Left cardiac atrium (tissue), 4 donors: ENCODE results near the gene RPS6KA3. TPM values are rescaled to one million over a fixed set of nuclear protein-coding genes. Genes with fewer than 3 reads are reported as not detected.
"Not testable (repeated sequence)": the region's sequence is repeated elsewhere in the genome, so short reads cannot be mapped to it uniquely, and the experiment has no call there.

Experiments
- ATAC-seq, 2 donors: fragments of 200-7000 bp; cut with Tn5 transposase; one replicate each; pipeline ENCODE4 v1.9.1; 2020; ENCODE audit warnings: mild to moderate bottlenecking in 2 of 2, moderate library complexity in 2 of 2
- DNase-seq: peaks from one replicate; pipeline ENCODE4 v3.0.0-alpha.2; 2020
- intact Hi-C, 2 donors: fragments of 100-400 bp; cut with DNase I; formaldehyde crosslinking; loops; one replicate each; pipeline versions ENCODE4 v1.14.1 to v1.15.1; 2022 to 2023
- total RNA-seq, 2 donors: library from RNA; stranded (reverse); fragmentation: NEBNext Ultra II Directional; extraction: Animal tissue kit (Norgen Biotek cat#: 25700); gene quantifications; one replicate each; pipeline ENCODE4 v1.2.1, GENCODE V29; 2021
- donor health status: DM: no; HTN: yes; CAD: no.
- donor health status: DM: no; HTN: yes; CAD: no; lungs with severe emphysema.
- donor health status: DM: yes; HTN: yes; CAD: no.
- donor health status: Dilated cardiomyopathy.

Gene RPS6KA3
- total RNA-seq, 2 donors from 2014 or later, result 31.0 to 36.3 TPM

DNA sequence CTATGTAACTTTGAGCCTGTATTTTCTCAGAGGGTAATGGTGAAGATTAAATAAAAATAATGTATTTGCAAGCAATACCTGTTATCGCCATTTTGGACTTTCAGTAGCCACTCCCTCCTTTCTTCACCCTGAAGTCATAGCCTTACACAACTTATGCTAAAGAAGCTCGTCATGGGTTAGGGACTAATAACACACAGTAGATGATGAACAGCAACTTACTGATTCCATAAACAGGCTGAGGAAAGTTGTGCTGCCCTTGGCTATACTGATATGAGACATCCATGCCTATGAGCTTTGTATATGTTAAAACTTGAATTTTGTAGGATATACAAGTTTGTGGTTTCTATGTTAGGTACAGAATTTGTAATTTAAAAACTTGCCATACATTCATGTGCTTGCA lies 93.4 kb downstream of the RPS6KA3 start:
- no peak for ATAC-seq
- no peak for DNase-seq
- intact Hi-C loops, result no loop called here

GRCh38 chrX:20171887-20172286 lies 94.8 kb downstream of the RPS6KA3 start:
- ATAC-seq (no peak), DNase-seq (no peak)
- intact Hi-C loops, result no loop called here

GRCh38 chrX:20162516-20162915 lies 104.2 kb downstream of the RPS6KA3 start:
- DNase-seq, ATAC-seq, intact Hi-C loops: not testable (repeated sequence)

GRCh38 chrX:20159797-20160385 lies 106.8 kb downstream of the RPS6KA3 start:
- DNase-seq (no peak), ATAC-seq (no peak)
- intact Hi-C loops, result no loop called here

- no peak for DNase-seq
- intact Hi-C loops, result no loop called here
- no peak for ATAC-seq
Measured at GRCh38 chrX:20151689-20152088, 115.0 kb downstream of the RPS6KA3 start.

DNA sequence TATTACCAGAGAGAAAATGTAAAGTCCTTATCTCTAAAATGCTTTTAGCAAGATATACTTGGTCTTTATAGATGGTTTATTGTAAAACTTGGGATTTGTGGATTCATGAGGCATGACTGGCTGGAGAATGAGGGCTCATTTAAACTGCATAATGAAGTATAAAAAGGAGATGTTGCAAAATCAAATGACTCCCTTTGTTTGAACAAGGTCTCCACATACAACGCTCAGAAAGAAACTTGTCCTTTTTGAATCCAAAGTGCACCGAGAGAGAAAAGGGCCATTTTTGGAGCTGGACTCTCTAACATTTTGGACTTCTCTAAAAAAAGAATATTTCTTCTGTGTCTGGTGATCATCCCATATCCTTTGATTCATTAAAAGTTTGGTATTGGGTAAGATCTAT lies 117.4 kb downstream of the RPS6KA3 start:
- ATAC-seq (no peak), DNase-seq (no peak)
- intact Hi-C loops, result loop anchor here in 1 of 2 donors (10.0 kb wide), 1 partner anchor 115 kb away; the partner anchor contains the start of gene RPS6KA3

- intact Hi-C loops, result loop anchor here in 1 of 2 donors (10.0 kb wide), 1 partner anchor 117 kb away; the partner anchor contains the start of gene RPS6KA3
- no peak for ATAC-seq
- DNase-seq, result no peak
Measured at GRCh38 chrX:20147561-20147960, 119.1 kb downstream of the RPS6KA3 start.

- DNase-seq (no peak), ATAC-seq (no peak)
- intact Hi-C loops, result loop anchor here in 1 of 2 donors (10.0 kb wide), 1 partner anchor 120 kb away; the partner anchor contains the start of gene RPS6KA3
Measured at GRCh38 chrX:20144491-20144890, 122.2 kb downstream of the RPS6KA3 start.

GRCh38 chrX:20143561-20143960 lies 123.1 kb downstream of the RPS6KA3 start:
- ATAC-seq, result no peak
- intact Hi-C loops, result loop anchor here in 1 of 2 donors (10.0 kb wide), 1 partner anchor 121 kb away; the partner anchor contains the start of gene RPS6KA3
- no peak for DNase-seq

GRCh38 chrX:20143111-20143510 lies 123.6 kb downstream of the RPS6KA3 start:
- intact Hi-C loops, result loop anchor here in 1 of 2 donors (10.0 kb wide), 1 partner anchor 122 kb away; the partner anchor contains the start of gene RPS6KA3

GRCh38 chrX:20141281-20142220 lies 125.2 kb downstream of the RPS6KA3 start, which contains the start of gene EIF1AX:
Gene EIF1AX, minus strand, starts transcription at chrX:20141838. Its CDS starts 198 bp downstream, at chrX:20141640.
- intact Hi-C loops, result loop anchor here in 1 of 2 donors (10.0 kb wide), 1 partner anchor 123 kb away; the partner anchor contains the start of gene RPS6KA3
- ATAC-seq, result peak; percentile 100
- peak; percentile 99 for DNase-seq

More at GRCh38 chrX:20143111-20143510, 123.6 kb downstream of the RPS6KA3 start:
- DNase-seq, result no peak
- no peak for ATAC-seq

GRCh38 chrX:20140420-20140819 lies 126.3 kb downstream of the RPS6KA3 start:
- DNase-seq, result no peak
- intact Hi-C loops, result loop anchor here in 1 of 2 donors (10.0 kb wide), 1 partner anchor 124 kb away; the partner anchor contains the start of gene RPS6KA3
- no peak for ATAC-seq

DNA sequence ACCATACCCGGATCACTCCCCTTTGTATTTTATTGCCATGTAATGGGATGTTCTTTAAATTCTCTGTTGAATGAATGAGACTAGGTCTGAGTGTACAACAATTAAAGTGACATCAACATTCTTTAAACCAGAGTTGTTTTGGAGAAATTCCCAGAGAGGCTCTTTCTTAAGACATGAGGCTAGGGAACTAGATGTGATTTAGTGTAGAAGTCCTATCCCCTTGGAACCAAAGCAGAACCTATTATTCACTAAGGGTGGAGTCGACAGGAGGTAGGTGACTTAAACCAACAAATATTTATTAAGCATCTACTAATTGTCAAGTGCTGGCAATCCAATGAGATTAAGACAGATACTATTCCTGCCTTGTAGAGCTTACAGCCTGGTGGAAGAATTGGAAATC lies 126.7 kb downstream of the RPS6KA3 start:
- intact Hi-C loops, result loop anchor here in 1 of 2 donors (10.0 kb wide), 1 partner anchor 125 kb away; the partner anchor contains the start of gene RPS6KA3

GRCh38 chrX:20135944-20136343 lies 130.8 kb downstream of the RPS6KA3 start:
- no peak for ATAC-seq
- intact Hi-C loops, result no loop called here

More for the DNA sequence above, 126.7 kb downstream of the RPS6KA3 start:
- DNase-seq, result no peak
- ATAC-seq, result no peak

GRCh38 chrX:20132666-20133065 lies 134.0 kb downstream of the RPS6KA3 start:
- intact Hi-C loops, result no loop called here
- DNase-seq (no peak), ATAC-seq (no peak)

More at GRCh38 chrX:20135944-20136343, 130.8 kb downstream of the RPS6KA3 start:
- no peak for DNase-seq

- ATAC-seq, result no peak
- DNase-seq, result no peak
- intact Hi-C loops, result no loop called here
Measured at GRCh38 chrX:20130357-20130756, 136.4 kb downstream of the RPS6KA3 start.

DNA sequence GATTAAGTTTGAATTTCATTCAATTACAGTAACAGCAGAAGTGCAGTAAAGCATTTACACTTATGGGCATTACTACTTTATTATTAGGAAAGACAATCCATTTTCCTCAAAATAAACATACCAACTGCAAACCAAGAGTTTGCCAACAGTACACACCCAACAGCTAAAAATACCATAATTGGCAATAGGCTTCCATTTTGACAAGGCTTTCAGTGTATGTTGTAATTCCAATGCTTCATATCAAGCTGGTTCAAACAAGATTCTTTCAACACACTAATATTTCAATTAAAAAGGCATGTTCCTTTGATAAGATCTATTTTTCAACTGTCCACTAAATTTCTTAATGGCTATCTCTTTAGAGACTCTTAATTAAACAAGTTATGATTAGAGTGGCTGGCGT lies 137.2 kb downstream of the RPS6KA3 start:
- intact Hi-C loops, result no loop called here
- DNase-seq (no peak), ATAC-seq (no peak)

DNA sequence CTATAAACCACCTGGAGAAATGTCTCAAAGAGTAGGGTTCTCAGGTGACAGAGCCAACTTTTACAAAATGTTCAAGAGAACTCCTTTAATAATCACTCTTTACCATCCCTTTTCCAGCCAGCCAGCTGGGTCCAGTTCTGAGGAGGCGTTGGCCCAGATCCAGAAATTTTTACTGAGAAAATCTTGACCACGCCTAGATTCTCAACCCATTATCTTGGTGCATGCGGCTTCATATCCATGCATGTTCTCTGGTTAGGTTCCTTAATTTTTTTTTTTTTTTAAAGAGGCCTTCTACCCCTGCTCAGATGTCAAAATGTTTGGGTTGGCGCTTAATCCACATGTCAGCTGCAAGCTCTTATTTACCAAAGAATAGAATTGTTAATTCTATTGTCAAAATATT lies 138.0 kb downstream of the RPS6KA3 start:
- ATAC-seq, result peak in 1 of 2 donors; percentile 25
- intact Hi-C loops, result no loop called here
- no peak for DNase-seq

GRCh38 chrX:20127440-20127839 lies 139.3 kb downstream of the RPS6KA3 start:
- ATAC-seq, DNase-seq, intact Hi-C loops: not testable (repeated sequence)
